Neural cell (in vitro differentiated cells): ENCODE measurements around the gene CRIM1.

Experiments
- EP300 ChIP-seq: fragments of 450-650 bp; conservative IDR thresholded peaks from 2 replicates; pipeline ENCODE4 v1.6.1; 2014; ENCODE audit warnings: antibody characterized with exemption, mild to moderate bottlenecking, moderate library complexity; ENCODE audit not compliant: poor library complexity, severe bottlenecking
- EZH2 ChIP-seq: fragments of 200-600, 300-800 bp; shearing (Covaris generic), sonication (generic); IDR thresholded peaks from 2 replicates; pipeline ENCODE4 v1.6.1; 2014; ENCODE audit warnings: antibody characterized with exemption, low read length, borderline replicate concordance, mild to moderate bottlenecking; ENCODE audit not compliant: insufficient read depth, poor library complexity, severe bottlenecking
- MXI1 ChIP-seq: fragments of 450-650 bp; conservative IDR thresholded peaks from 2 replicates; pipeline ENCODE4 v1.6.1; 2014; ENCODE audit warnings: antibody characterized with exemption, mild to moderate bottlenecking; ENCODE audit not compliant: poor library complexity, severe bottlenecking
- POLR2AphosphoS5 ChIP-seq: IDR thresholded peaks from 2 replicates; pipeline ENCODE4 v1.6.1; 2012
- RAD21 ChIP-seq: fragments of 450-650 bp; conservative IDR thresholded peaks from 2 replicates; pipeline ENCODE4 v1.6.1; 2014; ENCODE audit warnings: antibody characterized with exemption, mild to moderate bottlenecking, moderate library complexity
- TAF1 ChIP-seq: IDR thresholded peaks from 2 replicates; pipeline ENCODE4 v1.6.1; 2012; ENCODE audit warnings: low read depth
- TF ChIP-seq, protein P1 (sequence below): fragments of 450-650 bp; IDR thresholded peaks from 2 replicates; pipeline ENCODE4 v1.5.1; 2014; ENCODE audit warnings: antibody characterized with exemption, mild to moderate bottlenecking, moderate library complexity; ENCODE audit not compliant: poor library complexity, severe bottlenecking
- TF ChIP-seq, protein P2 (sequence below): IDR thresholded peaks from 2 replicates; pipeline ENCODE4 v1.6.1; 2012; ENCODE audit warnings: borderline replicate concordance

DNA sequence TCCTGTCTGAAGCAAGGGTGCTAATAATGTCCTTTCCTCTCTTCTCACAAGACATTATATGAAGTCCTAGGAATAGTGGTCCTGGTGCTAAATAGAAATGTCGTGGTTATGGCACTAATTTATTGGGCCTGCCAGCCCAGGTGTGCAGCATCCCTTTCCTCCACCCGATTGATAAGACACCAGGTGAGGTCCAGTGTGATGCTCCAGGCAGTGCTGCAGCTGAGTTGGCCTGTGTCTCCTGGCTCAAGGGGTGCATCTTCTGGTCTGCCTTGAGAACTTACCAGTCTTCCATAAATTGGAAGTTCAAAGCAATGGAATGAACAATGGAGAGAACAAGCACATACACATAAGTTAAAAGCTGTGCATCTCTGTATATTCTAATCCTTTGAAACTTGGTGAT is 26.9 kb downstream of the CRIM1 start:
- TF ChIP-seq, protein P1, sequence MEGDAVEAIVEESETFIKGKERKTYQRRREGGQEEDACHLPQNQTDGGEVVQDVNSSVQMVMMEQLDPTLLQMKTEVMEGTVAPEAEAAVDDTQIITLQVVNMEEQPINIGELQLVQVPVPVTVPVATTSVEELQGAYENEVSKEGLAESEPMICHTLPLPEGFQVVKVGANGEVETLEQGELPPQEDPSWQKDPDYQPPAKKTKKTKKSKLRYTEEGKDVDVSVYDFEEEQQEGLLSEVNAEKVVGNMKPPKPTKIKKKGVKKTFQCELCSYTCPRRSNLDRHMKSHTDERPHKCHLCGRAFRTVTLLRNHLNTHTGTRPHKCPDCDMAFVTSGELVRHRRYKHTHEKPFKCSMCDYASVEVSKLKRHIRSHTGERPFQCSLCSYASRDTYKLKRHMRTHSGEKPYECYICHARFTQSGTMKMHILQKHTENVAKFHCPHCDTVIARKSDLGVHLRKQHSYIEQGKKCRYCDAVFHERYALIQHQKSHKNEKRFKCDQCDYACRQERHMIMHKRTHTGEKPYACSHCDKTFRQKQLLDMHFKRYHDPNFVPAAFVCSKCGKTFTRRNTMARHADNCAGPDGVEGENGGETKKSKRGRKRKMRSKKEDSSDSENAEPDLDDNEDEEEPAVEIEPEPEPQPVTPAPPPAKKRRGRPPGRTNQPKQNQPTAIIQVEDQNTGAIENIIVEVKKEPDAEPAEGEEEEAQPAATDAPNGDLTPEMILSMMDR, result no peak
- TF ChIP-seq EZH2, result no peak
- TF ChIP-seq TAF1, result no peak
- TF ChIP-seq POLR2AphosphoS5, result no peak
- no peak for TF ChIP-seq EP300
- no peak for TF ChIP-seq RAD21
- TF ChIP-seq, protein P2, sequence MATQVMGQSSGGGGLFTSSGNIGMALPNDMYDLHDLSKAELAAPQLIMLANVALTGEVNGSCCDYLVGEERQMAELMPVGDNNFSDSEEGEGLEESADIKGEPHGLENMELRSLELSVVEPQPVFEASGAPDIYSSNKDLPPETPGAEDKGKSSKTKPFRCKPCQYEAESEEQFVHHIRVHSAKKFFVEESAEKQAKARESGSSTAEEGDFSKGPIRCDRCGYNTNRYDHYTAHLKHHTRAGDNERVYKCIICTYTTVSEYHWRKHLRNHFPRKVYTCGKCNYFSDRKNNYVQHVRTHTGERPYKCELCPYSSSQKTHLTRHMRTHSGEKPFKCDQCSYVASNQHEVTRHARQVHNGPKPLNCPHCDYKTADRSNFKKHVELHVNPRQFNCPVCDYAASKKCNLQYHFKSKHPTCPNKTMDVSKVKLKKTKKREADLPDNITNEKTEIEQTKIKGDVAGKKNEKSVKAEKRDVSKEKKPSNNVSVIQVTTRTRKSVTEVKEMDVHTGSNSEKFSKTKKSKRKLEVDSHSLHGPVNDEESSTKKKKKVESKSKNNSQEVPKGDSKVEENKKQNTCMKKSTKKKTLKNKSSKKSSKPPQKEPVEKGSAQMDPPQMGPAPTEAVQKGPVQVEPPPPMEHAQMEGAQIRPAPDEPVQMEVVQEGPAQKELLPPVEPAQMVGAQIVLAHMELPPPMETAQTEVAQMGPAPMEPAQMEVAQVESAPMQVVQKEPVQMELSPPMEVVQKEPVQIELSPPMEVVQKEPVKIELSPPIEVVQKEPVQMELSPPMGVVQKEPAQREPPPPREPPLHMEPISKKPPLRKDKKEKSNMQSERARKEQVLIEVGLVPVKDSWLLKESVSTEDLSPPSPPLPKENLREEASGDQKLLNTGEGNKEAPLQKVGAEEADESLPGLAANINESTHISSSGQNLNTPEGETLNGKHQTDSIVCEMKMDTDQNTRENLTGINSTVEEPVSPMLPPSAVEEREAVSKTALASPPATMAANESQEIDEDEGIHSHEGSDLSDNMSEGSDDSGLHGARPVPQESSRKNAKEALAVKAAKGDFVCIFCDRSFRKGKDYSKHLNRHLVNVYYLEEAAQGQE, result no peak
- TF ChIP-seq MXI1, result no peak
